ENCODE results near the gene ICE2. TPM values are rescaled to one million over a fixed set of nuclear protein-coding genes. Genes with fewer than 3 reads are reported as not detected.

ICE2 gene
- total and polyA plus RNA-seq, 2 of the 4 experiments (the other 2 are of a cell fraction) = 14.7 to 21.1 TPM

DNA sequence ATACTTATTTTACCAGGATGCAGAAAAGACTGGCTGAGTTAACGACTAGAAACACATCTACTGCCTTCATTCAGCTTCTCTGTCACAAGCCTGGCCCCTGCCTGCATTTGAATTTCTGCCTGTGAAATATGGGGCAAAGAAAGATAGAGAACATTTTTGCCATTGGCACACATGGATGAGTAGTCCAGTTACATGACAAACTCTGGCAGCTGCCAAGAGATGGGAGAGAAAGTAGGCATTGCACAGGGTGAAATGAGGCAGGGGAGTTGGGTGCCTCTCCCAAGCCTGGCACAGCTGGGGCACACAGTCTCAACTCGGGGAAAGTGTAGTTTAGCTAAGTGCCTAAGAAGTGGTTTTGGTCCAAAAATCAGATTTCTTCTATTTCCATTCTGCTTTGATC is 105.2 kb downstream of the ICE2 start:
- H3K79me1 ChIP-seq (ENCODE audit: low read depth in 1 of 2, low read length in 2 of 2) = peaks cover 31 to 74% of the 10 kb centered on the region in 2 experiments
- H3K9me1 ChIP-seq (ENCODE audit: insufficient read depth, low read length) = peaks cover 23% of the 10 kb centered on the region
- intact Hi-C loops (cut with micrococcal nuclease) (loop anchor here (2.0 kb wide), 1 partner anchor 19 kb away; no protein-coding TSS in a partner anchor), in situ Hi-C loops (cut with MboI; ENCODE audit: low sequenced_read_pairs) (no loop called here), dilution Hi-C loops (cut with HindIII; ENCODE audit: low sequenced_read_pairs, unreplicated experiment) (no loop called here)
- no CpG with 5 or more reads among the region's 2 CpGs for WGBS, 2 experiments (ENCODE audit: extremely low coverage in 2 of 2, insufficient read length in 1 of 2)
- H3K27me3 ChIP-seq (ENCODE audit: control insufficient read depth, insufficient read depth, low read length) = no peaks in the 10 kb centered on the region
- H4K5ac ChIP-seq (ENCODE audit: low read depth, low read length) = peak overlapping the region; percentile 28
- peak overlapping the region; percentile 44 for H3K23ac ChIP-seq (ENCODE audit: low read depth, low read length)
- peak overlapping the region; percentile 3 to 50 for H4K8ac ChIP-seq (ENCODE audit: low read depth in 2 of 2, low read length in 2 of 2)
- DNase-seq (no peak), ATAC-seq (ENCODE audit: low read depth) (no peak)
- H4K91ac ChIP-seq (ENCODE audit: insufficient read depth, low read depth, low read length) = peak overlapping the region; percentile 75
- H4K20me1 ChIP-seq (ENCODE audit: insufficient read depth, low read length) = peaks cover 73% of the 10 kb centered on the region
- peak overlapping the region; percentile 50 for H2BK20ac ChIP-seq (ENCODE audit: low read depth, low read length)
- H2AK5ac ChIP-seq (ENCODE audit: low read depth, low read length) = peak overlapping the region; percentile 41; the same call in 1 of the 2 replicates
- H3K36me3 ChIP-seq (ENCODE audit: control insufficient read depth, insufficient read depth, low read length) = peaks cover 48% of the 10 kb centered on the region
- peak overlapping the region; percentile 31; the same call in 2 of the 3 replicates for H2BK15ac ChIP-seq (ENCODE audit: low read depth, low read length)
- H2AK9ac ChIP-seq (replicated peaks; ENCODE audit: low read depth, low read length, poor library complexity) = no peak overlapping the region
- no peak overlapping the region for H3K4me2 ChIP-seq (ENCODE audit: low read depth, low read length)
- H3K27ac ChIP-seq (ENCODE audit: insufficient read depth, low read length) = peak overlapping the region; percentile 81
- peak overlapping the region; percentile 54 for H3K14ac ChIP-seq (replicated peaks; ENCODE audit: low read depth, low read length)
- H3K56ac ChIP-seq (ENCODE audit: extremely low read depth, insufficient read depth, low read length) = 0 out of 2 replicates have a peak overlapping the region, but pooled peaks have one; percentile 9
- peak overlapping the region; percentile 98 for H2BK5ac ChIP-seq (ENCODE audit: low read depth, low read length, poor library complexity, severe bottlenecking)
- POLR2A ChIA-PET (ENCODE audit: unreplicated experiment) = interaction anchor here (1.3 kb wide), 1 partner anchor 11 kb away, joined by 5 read pairs; no protein-coding TSS in a partner anchor
- H3K4ac ChIP-seq (ENCODE audit: low read depth, low read length) = peak overlapping the region; percentile 37
- H3K4me1 ChIP-seq (ENCODE audit: control insufficient read depth, insufficient read depth, low read length) = peaks cover 43% of the 10 kb centered on the region
- H3K9ac ChIP-seq (ENCODE audit: low read depth, low read length) = peak overlapping the region; percentile 48
- no peak for TF ChIP-seq POLR2A (IDR thresholded peaks at IDR 0.05; ENCODE audit: low read depth, low read length)
- TF ChIP-seq MAZ (IDR thresholded peaks at IDR 0.05; ENCODE audit: borderline replicate concordance, low read depth, low read length) = no peak
- no peak for TF ChIP-seq BHLHE40 (IDR thresholded peaks at IDR 0.05; ENCODE audit: low read depth, low read length)
- no peak for TF ChIP-seq FOS (IDR thresholded peaks at IDR 0.05; ENCODE audit: low read depth, low read length)
- no peak for TF ChIP-seq CHD1 (IDR thresholded peaks at IDR 0.05; ENCODE audit: low read depth, low read length)
- TF ChIP-seq RCOR1 (IDR thresholded peaks at IDR 0.05; ENCODE audit: insufficient replicate concordance, low read length) = no peak
- no peak for TF ChIP-seq ELK1 (IDR thresholded peaks at IDR 0.05; ENCODE audit: borderline replicate concordance, low read depth, low read length)
- TF ChIP-seq MAFK (IDR thresholded peaks at IDR 0.05; ENCODE audit: low read depth, low read length) = no peak
- H3K18ac ChIP-seq (ENCODE audit: low read depth, low read length) = peak overlapping the region; percentile 66
- BruUV-seq (replicated peaks) = no TSS peak
- H2BK120ac ChIP-seq (ENCODE audit: low read depth, low read length) = peak overlapping the region; percentile 72
- no peaks in the 10 kb centered on the region for H3K9me3 ChIP-seq (ENCODE audit: control insufficient read depth, insufficient read depth, low read length)
- H3K4me3 ChIP-seq (ENCODE audit: insufficient read depth, low read depth, low read length) = no peak overlapping the region
- no peak overlapping the region for H2AFZ ChIP-seq (replicated peaks; ENCODE audit: low read length, poor library complexity)
- CTCF ChIA-PET = interaction anchor here (0.7 kb wide), 1 partner anchor 45 kb away, joined by 3 read pairs; no protein-coding TSS in a partner anchor

All from IMR-90 (cell line).